GM18873 (cell line): ENCODE measurements around the gene STRN4.
"Not testable (repeated sequence)": the region's sequence is repeated elsewhere in the genome, so short reads cannot be mapped to it uniquely, and the experiment has no call there.

Experiments used
- ATAC-seq: cut with Tn5 transposase; IDR thresholded peaks from one replicate; pipeline ENCODE4 v1.9.1; 2021; ENCODE audit warnings: mild to moderate bottlenecking, moderate library complexity, moderate number of reproducible peaks; ENCODE audit not compliant: unreplicated experiment, low FRiP score

The STRN4 gene

DNA sequence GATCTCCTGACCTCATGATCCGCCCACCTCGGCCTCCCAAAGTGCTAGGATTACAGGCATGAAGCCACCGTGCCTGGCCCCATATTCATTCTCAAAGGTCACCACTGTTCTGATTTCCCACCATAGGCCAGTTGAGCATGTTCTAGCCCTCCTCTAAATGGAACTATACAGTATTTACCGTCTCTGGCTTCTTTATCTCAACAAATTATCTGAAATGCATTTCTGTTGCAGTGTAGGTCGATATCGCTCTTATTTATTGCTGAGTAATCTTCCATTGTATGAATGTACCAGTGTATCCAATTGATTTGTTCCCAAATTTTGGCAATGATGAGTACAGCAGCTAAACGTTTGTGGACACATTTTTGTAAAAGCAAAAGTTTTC lies 26.8 kb upstream of the STRN4 start:
- no peak for ATAC-seq

DNA sequence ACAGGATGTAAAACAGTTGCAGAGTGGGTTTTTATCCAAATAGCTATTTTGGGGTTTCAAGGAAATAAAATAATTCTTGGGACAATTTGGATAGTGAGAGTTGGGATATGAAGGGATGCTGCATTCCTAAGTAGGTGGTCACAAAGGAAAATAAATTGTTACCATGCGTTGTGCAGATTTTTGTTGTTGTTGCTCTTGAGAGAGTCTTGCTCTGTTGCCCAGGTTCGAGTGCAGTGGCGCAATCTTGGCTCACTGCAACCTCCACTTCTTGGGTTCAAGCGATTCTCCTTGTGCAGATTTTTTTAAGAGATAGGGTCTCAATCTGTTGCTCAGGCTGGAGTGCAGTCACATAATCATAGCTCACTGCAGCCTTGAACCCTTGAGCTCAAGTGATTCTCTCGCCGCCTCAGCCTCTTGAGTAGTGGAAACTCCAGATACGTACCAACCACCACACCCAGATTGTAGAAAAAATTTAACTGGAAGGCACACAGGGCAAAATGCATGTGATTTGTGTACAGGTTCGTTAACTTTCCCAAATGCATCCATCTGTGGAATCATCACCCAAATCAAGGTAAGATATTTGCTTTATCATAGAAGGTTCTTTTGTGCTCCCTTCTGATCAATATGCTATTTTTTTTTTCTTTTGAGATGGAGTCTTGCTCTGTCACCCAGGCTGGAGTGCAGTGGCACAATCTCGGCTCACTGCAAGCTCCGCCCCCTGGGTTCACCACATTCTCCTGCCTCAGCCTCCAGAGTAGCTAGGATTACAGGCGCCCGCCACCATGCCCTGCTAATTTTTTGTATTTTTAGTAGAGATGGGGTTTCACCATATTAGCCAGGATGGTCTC lies 26.1 kb upstream of the STRN4 start:
- no peak for ATAC-seq

GRCh38 chr19:46768746-46769145 lies 22.5 kb upstream of the STRN4 start:
- ATAC-seq = not testable (repeated sequence)

- no peak for ATAC-seq
These were observed 20.5 kb upstream of the STRN4 start for GRCh38 chr19:46766569-46767317.

DNA sequence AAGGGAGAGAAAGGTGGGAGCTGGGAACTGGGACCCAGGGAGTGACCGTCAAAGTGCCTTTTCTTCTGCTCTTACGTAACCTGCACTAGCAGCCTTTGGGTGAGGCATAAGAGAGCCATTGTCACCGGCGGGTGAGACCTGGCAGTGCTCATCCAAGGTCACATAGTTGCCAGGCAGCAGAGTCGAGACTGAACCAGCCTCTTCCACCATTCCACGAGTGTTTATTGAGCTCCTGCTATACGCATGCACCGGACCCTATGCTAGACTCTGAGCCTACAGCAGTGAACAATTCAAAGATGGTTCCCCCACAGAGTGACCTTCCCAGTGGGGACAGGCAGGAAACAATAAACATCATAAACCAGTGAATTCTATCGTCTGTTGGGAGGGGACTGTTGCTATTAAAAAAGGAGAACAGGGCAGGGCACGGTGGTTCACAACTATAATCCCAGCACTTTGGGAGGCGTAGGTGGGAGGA lies 18.6 kb upstream of the STRN4 start:
- ATAC-seq = no peak

GRCh38 chr19:46762245-46762890 lies 16.1 kb upstream of the STRN4 start:
- no peak for ATAC-seq

GRCh38 chr19:46761418-46761831 lies 15.2 kb upstream of the STRN4 start:
- no peak for ATAC-seq

GRCh38 chr19:46760897-46761296 lies 14.6 kb upstream of the STRN4 start:
- not testable (repeated sequence) for ATAC-seq

GRCh38 chr19:46760363-46760762 lies 14.1 kb upstream of the STRN4 start:
- no peak for ATAC-seq

DNA sequence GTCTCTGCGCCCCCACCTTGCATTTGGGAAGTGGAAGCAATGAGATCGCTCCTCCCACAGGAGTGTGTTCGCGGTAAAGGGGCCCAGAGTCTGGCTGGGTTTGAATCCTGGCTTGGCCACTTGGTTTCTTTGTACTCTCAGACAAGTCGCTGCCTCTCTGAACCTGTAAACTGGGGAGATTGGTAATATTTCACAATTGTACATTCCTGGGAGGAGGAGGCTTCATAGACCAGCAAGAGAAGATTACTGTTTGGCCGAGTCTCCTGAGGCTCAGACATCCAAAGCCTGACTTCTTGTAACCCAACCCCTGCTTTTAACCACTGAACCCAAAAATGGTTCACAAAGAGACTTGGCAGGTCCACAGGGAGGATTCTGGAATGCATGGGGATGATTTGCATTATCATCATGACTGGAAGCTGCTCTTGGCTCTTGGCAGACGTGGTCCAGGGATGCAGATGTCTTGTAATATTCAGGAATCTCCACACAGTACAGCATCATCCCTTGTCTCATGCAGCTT lies 13.6 kb upstream of the STRN4 start:
- ATAC-seq = no peak

DNA sequence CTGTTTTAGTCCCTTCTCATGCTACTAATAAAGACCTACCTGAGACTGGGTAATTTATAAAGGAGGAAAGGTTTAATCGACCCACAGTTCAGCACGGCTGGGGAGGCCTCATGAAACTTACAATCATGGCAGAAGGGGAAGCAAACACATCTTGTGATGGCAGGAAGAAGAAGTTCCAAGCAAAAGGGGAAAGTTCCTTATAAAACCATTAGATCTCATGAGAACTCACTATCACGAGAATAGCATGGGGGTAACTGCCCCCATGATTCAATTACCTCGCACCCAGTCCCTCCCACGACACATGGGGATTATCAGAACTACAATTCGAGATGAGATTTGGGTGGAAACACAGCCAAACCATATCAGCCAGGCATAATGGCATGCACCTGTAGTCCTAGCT lies 13.0 kb upstream of the STRN4 start:
- no peak for ATAC-seq

- ATAC-seq = no peak
These were observed 10.3 kb upstream of the STRN4 start for GRCh38 chr19:46756544-46756888.

DNA sequence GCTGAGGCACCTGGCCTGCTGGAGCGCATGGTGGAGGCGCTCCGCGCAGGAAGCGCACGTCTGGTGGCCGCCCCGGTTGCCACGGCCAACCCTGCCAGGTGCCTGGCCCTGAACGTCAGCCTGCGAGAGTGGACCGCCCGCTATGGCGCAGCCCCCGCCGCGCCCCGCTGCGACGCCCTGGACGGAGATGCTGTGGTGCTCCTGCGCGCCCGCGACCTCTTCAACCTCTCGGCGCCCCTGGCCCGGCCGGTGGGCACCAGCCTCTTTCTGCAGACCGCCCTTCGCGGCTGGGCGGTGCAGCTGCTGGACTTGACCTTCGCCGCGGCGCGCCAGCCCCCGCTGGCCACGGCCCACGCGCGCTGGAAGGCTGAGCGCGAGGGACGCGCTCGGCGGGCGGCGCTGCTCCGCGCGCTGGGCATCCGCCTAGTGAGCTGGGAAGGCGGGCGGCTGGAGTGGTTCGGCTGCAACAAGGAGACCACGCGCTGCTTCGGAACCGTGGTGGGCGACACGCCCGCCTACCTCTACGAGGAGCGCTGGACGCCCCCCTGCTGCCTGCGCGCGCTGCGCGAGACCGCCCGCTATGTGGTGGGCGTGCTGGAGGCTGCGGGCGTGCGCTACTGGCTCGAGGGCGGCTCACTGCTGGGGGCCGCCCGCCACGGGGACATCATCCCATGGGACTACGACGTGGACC lies 9.7 kb upstream of the STRN4 start:
- ATAC-seq = no peak

DNA sequence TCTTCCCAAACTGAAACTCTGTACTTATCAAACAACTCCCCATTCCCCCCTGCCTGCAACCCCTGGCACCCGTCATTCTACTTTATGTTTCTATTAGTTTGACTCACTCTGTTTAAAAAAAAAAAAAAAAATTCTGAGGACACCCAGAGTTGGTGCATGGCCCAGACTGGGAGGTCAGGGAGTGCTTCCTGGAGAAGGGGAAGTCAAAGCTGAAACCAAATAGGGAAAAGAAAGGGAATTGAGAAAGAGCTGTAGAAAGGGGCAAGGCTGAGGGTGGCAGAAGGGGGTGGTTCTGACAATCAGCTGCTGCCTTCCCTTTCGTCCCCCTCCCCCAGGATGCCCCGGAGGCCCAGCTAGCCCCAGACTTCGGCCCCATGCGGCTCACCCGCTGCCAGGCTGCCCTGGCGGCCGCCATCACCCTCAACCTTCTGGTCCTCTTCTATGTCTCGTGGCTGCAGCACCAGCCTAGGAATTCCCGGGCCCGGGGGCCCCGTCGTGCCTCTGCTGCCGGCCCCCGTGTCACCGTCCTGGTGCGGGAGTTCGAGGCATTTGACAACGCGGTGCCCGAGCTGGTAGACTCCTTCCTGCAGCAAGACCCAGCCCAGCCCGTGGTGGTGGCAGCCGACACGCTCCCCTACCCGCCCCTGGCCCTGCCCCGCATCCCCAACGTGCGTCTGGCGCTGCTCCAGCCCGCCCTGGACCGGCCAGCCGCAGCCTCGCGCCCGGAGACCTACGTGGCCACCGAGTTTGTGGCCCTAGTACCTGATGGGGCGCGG lies 9.0 kb upstream of the STRN4 start:
- no peak for ATAC-seq

GRCh38 chr19:46753420-46754155 lies 7.3 kb upstream of the STRN4 start:
- ATAC-seq = no peak

GRCh38 chr19:46748325-46749109 lies 2.3 kb upstream of the STRN4 start:
- ATAC-seq = no peak

DNA sequence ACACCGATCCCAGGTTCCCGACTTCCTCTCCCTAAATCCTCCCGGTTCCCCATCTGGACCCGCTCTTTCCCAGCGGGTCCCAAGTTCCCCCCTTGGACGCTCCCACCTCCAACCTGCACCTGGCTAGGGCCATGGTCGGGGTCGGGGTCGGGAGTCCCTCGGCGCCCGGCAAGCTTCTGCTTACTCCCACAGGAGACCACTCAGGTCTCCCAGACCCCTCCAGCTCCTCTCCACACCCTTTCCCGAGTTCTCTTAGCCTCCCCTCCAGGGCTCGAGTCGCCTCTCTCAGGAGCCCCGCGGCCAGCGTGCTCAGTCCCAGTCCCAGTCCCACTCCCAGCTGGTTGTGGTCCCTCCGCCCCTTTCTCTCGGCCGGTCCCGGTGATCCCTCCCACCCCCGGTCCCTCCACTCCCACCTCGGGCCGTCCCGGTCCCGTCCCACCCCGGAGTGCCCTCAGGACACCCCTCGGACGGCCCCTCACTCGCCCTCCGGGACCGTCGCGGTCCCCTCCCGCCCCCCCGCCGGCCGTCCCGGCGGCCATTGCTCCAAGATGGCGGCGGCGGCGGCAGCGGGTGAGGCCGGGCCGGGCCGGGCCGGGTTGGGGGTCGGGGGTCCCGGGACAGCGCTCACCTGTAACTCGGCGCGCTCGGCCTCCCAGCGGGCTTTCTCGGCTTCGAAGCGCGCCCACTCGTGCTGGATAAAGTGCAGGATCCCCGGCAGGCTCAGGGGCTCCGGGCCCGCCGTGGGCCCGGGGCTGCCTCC lies 549 bp downstream of the STRN4 start, which contains the start of gene FKRP:
Gene FKRP, plus strand, starts transcription at position 537 of the 760 bp plus-strand sequence. CDS start 9,394 bp downstream, outside the sequence.
- ATAC-seq = no peak
